Measurements from ENCODE around the gene CFAP141.
"Not testable (repeated sequence)": the region's sequence is repeated elsewhere in the genome, so short reads cannot be mapped to it uniquely, and the experiment has no call there.

The CFAP141 gene

GRCh38 chr1:154206196-154206595, at the start of gene CFAP141:
Gene CFAP141, minus strand, starts transcription at chr1:154206333. Its CDS starts 26 bp downstream, at chr1:154206307.
- DNase-seq (ENCODE audit: low read depth in 3 of 3) = no peak

DNA sequence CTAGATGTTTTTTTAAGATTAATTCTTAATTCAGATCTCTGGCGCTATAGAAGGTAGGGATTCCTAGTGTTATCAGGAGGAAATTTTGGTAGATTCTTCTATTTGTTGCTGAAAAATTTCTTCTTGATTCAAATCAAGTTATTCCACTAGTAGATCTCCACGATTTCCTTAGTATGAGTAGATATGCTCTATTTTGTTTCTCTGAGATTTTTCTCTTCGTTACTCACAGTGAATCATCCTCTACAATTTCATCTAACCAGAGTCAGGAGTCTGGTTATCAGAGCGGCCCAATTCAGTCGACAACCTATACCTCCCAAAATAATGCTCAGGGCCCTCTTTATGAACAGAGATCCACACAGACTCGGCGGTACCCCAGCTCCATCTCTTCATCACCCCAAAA, 47.5 kb upstream of the CFAP141 start:
- no peak for DNase-seq (ENCODE audit: low read depth in 3 of 3)

- DNase-seq (ENCODE audit: low read depth in 3 of 3) = no peak
Observed at GRCh38 chr1:154241703-154242351, 35.7 kb upstream of the CFAP141 start.

DNA sequence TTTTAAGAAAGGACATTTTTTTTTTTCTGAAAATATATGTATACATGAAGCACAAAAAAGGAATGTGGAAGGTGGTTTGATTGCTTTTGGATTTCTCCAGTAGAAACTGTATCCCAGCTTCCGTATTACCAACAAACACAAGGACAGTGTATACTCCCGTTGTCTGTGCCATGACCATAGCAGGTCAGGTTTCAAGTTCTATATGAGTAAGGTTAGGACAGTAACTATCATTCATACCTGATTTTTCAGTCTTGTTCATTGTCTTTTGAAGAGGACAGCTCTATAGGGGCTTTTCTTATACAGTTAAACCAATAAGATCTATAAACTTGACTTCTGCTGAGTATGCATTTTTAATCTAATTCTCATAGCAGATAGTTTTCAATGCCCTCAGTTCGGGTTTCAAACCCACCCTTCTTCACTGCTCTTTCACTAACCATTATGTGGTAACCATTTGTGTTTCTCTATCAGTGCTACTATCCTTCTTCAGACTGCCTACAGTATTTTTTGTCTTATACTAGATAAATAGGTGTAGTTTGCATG, 34.2 kb upstream of the CFAP141 start:
- no peak for DNase-seq (ENCODE audit: low read depth in 3 of 3)

DNA sequence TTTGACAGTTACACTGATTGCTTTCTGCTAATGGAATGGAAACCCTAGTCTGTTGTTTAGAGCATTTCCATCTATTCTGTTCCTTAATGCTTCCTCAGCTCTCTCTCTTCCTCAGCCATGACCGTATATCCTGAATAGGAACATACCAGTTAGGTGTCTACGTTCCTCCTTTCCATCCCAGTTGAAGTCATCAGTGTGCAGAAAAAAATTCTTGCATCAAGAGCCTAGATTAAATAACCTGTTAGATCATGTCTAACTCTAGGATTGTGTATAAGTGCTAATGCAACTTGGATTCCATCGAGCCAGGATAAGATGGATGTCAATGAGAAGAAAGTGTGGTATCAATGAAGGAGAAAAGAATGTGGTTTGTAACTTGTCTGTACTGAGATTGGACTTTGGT, 33.4 kb upstream of the CFAP141 start:
- DNase-seq (ENCODE audit: low read depth in 3 of 3) = no peak

GRCh38 chr1:154237880-154238506, 31.9 kb upstream of the CFAP141 start:
- no peak for DNase-seq (ENCODE audit: low read depth in 3 of 3)

GRCh38 chr1:154237435-154237834, 31.3 kb upstream of the CFAP141 start:
- DNase-seq (ENCODE audit: low read depth in 3 of 3) = no peak

DNA sequence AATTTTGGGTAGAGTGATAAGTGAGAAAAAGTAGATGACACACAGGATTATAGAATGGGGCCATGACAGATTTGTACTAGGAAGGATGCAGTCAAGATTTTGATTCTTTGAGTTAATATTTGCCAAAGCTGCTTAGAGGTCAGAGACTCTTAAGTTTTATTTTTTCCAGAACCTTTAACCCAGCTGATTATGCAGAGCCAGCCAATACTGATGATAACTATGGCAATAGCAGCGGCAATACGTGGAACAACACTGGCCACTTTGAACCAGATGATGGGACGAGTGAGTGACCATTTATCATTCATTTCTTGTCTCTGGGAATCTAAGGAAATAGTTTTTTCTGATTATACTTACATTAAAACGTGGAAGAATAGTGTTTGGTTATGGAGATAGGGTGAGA, 30.7 kb upstream of the CFAP141 start:
- DNase-seq (ENCODE audit: low read depth in 3 of 3) = no peak

DNA sequence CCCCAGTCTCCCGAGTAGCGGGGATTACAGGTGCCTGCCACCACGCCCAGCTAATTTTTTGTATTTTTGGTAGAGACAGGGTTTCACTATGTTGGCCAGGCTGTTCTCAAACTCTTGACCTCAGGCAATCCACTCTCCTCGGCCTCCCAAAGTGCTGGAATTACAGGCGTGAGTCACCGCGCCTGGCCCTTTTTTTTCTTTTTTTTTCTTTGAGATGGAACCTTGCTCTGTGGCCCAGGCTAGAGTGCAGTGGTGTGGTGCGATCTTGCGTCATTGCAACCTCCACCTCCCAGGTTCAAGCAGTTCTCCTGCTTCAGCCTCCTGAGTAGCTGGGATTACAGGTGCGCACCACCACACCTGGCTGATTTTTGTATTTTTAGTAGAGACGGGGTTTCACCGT, 27.0 kb upstream of the CFAP141 start:
- DNase-seq (ENCODE audit: low read depth in 3 of 3) = not testable (repeated sequence)

- not testable (repeated sequence) for DNase-seq (ENCODE audit: low read depth in 3 of 3)
Observed at GRCh38 chr1:154231112-154231511, 25.0 kb upstream of the CFAP141 start.

- DNase-seq (ENCODE audit: low read depth in 3 of 3) = no peak
Observed at GRCh38 chr1:154225370-154225769, 19.2 kb upstream of the CFAP141 start.

GRCh38 chr1:154223621-154224020, 17.5 kb upstream of the CFAP141 start:
- DNase-seq (ENCODE audit: low read depth in 3 of 3) = no peak

GRCh38 chr1:154222918-154223317, 16.8 kb upstream of the CFAP141 start:
- no peak for DNase-seq (ENCODE audit: low read depth in 3 of 3)

- DNase-seq (ENCODE audit: low read depth in 3 of 3) = no peak
Observed at GRCh38 chr1:154222518-154222917, 16.4 kb upstream of the CFAP141 start.

- peak; percentile 54 to 67 (median 62) for DNase-seq (ENCODE audit: low read depth in 3 of 3)
Observed at GRCh38 chr1:154221278-154222001, 15.3 kb upstream of the CFAP141 start.

DNA sequence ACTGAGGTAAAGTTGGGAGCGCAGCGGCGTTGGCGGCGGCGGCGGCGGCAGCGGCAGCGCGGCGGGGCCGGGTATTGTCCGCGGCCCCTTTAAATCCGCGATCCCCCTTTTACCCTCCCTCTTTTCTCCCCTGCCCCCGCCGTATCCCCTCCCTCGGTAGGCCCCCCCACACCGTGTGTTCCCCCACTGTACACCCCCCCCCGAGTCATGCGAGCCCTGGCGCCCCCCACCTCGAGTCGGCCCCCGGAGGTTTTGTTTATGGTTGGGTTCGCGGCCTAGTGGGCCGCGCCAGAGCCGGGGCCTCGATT, 14.8 kb upstream of the CFAP141 start:
- no peak for DNase-seq (ENCODE audit: low read depth in 3 of 3)

- peak; percentile 94 to 98 (median 97) for DNase-seq (ENCODE audit: low read depth in 3 of 3)
Observed at GRCh38 chr1:154220071-154220969, 14.2 kb upstream of the CFAP141 start, which contains the start of gene UBAP2L. Gene UBAP2L, plus strand, starts transcription at chr1:154220955. Its CDS starts 4,169 bp downstream, at chr1:154225124.

DNA sequence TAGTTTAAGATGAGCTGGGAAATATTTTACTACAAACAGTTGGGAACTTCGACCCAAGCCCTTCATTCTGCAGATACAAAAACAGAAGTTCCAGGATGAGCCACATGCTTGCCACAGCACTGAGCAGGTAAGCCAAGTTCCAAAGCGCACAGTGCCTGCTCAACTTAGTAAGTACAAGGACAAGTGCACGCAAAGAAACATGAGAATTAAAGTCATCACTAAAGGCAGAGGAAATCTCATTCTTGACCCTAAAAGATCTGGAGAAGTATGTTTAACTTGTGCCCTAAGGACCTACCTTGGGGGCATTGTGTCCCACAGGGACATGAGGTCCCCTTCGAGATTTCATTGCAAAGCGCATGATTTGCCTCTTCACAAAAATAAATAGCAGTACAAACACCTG, 13.4 kb upstream of the CFAP141 start:
- DNase-seq (ENCODE audit: low read depth in 3 of 3) = no peak

GRCh38 chr1:154218545-154218944, 12.4 kb upstream of the CFAP141 start:
- DNase-seq (ENCODE audit: low read depth in 3 of 3) = no peak

DNA sequence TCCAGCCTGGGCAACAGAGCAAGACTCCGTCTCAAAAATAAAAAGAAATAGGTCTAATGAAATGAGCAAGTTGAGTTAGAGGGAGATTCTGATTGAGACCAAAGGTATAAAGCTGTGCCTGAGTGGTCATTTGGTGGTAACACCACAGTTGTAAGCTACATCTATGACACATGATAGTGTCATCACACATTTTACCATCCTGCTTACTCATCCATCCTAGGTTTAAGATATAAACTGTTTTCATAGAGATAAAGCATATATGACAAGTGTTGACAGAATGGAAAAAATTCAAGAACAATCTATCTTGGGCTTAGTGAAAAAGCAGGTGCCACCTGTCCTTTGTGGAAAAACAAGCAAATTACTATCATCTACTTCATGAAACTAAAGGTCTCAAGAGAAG, 7.1 kb upstream of the CFAP141 start:
- no peak for DNase-seq (ENCODE audit: low read depth in 3 of 3)

DNA sequence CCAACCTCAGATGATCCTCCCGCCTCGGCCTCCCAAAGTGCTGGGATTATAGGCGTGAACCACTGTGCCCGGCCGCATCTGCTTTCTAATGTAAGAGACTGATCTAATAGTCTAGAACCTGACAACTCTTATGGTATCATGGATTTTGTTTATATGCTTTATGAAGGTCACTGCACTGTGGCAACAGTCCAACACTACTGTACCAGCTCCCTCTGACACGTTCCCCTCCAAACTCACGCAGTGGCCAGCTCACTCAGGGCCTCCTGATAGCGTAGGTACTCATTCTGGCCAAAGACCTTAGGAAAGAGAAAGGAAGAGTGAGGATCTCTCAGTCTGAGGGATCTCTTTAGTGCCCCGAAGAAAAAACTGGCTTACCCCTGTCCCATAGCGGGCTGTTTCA, 6.0 kb upstream of the CFAP141 start:
- no peak for DNase-seq (ENCODE audit: low read depth in 3 of 3)
